NCI-H1436 (cell line): ENCODE measurements around the gene EPS8L3.
"Not testable (repeated sequence)": the region's sequence is repeated elsewhere in the genome, so short reads cannot be mapped to it uniquely, and the experiment has no call there.

ENCODE experiments used
- DNase-seq: peaks from one replicate; lab custom pipeline; 2025; lab: John Stamatoyannopoulos, UW

The EPS8L3 gene

DNA sequence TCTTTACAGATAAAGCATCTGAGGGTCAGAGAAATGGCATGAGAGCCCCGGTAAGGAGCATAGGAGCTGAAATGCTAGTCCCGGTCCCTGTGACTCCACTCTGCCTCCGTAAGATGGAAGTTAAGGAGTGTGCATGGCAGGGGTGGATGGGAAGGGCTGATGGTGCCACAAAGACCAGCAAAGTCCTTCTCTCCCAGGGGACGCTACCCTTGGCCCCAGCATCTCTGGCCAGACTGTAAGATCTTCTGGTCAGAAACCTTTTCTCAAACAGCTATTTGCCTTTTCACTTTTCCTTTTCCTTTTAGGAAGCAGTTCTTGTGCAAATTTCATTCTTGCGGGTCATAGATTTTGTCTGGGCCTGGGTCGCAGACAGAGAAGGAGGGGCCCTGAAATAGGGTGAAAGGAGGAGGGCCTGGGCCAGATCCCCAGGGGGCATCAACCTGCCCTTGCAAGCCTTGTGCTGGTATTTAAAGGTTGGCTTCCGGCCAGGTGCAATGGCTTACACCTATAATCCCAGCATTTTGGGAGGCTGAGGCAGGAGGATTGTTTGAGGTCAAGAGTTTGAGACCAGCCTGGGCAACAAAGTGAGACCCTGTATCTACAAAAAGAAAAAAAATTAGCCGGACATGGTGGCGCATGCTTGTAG, 14.4 kb upstream of the EPS8L3 start:
- no peak for DNase-seq

DNA sequence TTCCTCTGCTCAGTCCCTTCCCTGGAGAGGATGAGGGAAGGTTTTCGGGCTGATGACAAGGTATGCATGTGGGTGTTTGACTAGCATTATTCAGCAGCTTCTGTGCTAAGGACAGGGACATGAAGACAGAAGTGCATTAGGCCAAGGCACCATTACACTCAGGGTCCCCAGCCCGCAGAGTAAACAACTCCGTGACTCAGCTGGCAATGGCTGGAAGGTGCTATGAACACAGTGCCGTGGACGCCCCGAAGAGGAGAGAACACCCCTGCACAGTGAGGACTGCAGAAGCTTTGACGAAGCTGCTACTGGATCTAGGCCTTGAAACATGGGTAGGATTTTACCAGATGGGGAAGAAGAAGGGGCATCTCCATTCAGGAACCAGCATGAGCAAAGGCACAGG, 13.7 kb upstream of the EPS8L3 start:
- no peak for DNase-seq

- DNase-seq: peak; percentile 79
These were observed 13.2 kb upstream of the EPS8L3 start for GRCh38 chr1:109776911-109777310.

DNA sequence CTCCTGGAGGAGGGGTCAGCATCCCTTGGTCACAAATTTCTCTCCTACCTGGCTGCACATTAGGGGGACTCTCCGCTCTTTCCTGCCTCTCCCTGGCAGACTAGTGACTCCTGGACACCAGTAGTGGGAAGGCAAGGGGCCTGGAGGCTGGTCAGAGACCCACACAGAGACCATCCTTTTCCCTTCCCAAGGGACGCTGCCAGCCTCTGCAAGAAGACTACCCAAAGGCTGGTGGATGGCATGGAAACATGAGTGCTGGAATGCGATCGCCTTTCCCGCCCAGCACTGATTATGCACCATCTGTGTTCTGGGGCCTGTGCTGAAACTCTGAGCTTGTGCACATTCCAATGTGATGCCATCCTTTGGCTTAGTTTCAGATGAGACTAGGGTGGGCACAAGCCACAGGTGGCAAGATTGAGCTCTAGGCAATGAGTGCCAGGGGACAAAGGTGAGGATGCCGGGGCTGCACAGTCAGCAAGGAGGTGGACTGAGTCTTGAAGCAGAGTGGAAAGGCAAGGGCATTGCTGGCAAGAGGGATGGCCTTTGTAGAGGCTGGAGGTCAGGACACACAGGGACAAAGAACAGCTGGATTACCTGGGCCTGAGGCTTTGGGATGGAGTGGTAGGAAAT, 12.6 kb upstream of the EPS8L3 start:
- no peak for DNase-seq

GRCh38 chr1:109775398-109775797, 11.7 kb upstream of the EPS8L3 start:
- no peak for DNase-seq

GRCh38 chr1:109773900-109774485, 10.3 kb upstream of the EPS8L3 start:
- DNase-seq: no peak

DNA sequence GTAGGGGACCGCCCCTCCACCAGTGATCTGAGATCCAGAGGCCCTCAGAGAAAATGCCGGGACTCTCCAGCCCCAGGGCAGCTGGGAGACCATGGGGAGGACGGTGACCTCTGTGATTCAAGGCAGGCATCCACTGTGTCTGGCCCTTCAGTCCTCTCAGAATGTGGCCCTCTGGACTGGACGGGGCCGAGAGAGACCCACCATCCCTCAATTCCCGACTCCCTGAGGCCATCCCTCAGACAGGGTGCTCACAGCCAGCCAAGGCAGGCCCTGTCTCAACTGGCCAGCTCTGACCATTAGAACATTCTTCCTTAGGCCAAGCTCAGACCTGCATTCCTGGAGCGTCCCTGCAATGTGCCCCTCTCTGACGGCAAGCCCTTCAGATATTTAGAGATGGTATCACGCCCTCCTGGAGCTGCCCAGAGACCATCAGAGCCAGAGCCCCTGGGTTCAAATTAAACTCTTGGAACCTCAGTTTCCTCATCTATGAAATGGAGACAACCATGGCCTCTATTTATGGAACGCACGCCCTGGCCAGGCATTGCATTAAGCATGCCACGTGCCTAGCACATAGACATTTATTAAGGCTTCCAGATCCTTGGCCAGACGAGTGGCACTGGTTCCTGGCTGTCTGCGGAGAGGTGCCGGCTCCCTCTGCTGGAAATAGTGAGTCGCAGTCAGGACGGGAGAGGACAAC, 9.6 kb upstream of the EPS8L3 start:
- peak; percentile 79 for DNase-seq

- no peak for DNase-seq
These were observed 9.0 kb upstream of the EPS8L3 start for GRCh38 chr1:109772658-109773202.

DNA sequence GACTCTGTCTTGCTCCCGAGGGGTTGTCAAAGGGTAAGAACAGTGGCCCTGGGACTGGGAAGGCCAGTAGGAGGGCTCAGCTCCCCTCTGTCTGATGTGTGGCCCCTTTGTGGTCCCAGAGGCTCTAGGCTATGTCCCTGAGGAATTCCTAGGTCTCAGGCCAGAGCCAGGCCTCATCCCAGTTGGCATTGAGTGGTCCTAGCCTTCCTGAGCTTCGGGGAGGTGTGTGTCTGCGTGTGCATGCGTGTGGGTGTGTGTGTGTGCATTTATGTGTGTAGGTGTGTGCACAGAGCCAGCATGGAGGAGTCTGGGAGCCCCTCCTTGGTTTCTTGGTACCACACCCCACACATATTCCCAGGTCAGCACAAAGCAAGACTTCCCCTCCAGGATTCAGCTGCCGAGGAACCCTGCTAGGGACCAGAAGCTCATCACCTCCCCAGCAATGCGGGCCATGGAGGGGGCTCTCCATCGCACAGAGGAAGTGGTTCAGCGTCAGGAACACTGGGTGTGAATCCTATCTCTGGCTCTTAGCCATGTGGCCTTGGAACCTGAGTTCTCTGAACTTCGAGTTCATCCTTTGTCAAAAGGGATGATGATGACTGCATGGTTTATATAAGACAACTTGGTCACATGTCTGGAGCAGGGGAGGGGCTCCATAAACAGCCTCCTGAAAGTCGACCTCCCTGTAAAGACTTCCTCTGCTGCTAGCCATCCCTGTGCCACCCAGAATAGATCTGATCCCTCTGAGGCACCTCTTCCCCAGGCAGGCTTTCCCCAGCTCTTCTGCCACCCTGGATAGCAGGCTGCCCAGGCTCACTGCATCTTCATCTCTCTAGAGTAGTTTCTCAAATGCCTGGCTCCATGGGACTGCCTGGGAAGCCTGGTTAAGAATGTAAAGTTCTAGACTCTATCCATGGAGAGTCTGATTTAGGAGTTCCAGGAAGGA, 8.3 kb upstream of the EPS8L3 start:
- no peak for DNase-seq

DNA sequence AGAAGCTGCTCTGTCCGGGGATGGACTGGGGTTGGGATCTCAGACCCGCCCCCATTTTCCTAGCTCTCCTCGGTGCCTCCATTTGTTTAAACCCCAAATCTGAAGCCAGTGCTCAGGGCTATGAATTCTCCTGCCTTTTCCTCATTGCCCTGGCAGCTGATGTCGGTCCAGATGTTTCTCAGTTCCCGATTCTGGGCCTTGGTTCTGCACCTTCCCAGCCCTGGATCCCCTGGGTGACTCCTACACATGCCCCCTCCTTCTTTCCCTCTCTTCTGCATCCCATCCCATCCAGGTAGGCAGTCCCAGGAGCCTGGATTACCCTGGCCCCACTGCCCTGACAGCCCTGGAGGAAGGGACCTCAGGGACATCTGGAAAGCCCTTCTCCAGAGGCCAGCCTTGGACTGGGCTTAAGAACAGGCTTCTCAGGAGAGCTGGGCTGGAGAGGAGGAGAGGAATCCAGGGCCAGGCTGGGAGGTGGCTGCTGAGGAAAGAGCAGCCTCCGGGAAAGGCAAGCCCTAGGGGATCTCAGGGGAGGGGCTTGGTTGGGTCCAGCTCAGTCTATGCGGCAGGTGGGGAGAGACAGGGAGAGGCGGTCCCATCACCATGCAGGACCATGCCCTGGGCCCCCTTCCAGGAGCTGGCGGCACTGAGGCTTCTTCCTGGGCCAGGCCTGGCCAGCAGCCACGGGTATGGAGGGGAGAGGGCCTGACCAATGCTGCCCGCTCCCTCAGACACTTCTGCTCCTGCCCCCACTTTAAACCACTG, 6.8 kb upstream of the EPS8L3 start:
- DNase-seq: no peak

DNA sequence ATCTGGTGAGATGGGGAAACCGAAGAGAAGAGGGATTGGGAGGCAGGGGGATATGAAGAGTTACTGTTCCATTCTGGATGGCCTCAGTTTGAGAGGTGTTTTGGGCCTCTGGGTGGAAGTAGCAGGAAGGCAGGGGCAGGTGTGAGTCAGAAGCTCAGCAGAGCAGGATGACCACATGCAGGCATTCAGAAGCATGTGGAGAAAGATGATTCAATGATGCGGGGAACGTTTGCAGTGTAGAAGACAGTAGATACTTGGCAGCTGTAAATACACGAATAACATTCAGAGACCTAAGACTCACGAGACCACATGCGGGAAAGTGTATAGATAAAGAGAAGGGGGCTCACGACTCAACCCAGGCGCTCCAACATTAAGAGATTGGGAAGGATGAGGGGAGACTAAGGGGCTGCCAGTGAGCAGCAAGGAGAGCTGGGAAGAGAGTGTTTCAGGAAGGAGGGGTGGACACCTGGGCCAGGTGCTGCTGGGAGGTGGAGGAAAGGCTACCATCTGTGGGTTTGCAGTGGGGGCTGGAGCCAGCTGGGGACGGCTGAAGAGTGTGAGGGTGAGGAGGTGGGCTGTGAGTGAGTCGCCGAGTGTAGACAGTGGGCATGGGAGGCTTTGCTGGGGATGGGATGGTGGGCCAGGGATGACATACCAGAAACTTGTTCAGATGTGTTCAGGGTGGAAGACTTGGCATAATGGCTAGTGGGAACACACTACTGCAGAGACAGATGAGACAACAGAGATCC, 5.8 kb upstream of the EPS8L3 start:
- DNase-seq: no peak

- no peak for DNase-seq
These were observed 5.1 kb upstream of the EPS8L3 start for GRCh38 chr1:109768820-109769219.

DNA sequence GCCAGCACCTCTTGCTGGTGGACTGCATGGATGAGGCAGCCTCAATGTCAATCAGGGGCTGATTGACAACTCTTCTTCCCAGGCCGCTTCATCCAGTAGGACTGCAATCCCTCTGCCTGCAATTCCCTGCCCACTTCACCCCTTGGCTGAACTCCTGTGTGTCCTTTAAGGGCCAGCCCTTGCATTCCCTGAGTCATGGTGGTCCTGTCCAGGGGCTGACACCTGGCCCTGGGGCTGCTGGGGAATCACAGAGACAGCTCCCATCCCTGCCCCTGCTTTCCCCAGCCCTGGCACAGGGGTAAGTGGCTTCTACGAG, 4.6 kb upstream of the EPS8L3 start:
- DNase-seq: no peak

- no peak for DNase-seq
These were observed 4.1 kb upstream of the EPS8L3 start for GRCh38 chr1:109767637-109768334.

- DNase-seq: not testable (repeated sequence)
These were observed 3.4 kb upstream of the EPS8L3 start for GRCh38 chr1:109766991-109767636.

DNA sequence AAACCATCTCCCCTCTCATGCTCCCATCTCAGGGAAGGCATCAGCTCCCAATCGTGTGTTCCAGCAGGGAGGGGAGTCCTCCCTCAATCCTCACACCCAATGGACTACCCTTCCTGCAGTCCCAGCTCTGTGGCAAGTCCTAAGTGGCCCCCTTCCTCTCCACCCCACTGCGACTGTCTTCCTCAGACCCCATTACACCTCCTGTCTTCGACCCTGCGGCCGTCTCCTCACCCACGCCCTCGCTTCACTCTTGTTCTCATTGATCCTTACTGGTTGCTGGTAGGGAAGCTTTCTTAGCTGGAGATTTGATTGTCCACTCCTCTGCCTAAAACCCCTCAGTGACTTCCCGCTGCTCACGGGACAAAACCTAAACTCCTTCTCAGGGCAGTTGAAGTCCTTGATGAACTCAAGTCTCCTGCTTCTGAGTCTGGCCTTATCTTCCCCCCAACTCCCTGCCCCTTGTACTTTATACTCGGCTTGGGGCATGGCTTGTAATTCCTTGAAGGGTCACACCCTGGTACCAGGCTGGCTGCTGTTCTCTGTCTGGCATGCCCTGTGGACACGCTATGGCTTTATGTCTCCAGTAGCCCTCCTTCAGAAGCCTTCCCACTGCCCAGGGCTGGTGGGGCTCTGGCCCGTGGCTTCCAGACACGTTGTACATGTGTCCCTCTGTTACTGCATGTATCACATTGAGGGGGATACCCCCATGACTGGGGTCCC, 2.3 kb upstream of the EPS8L3 start:
- no peak for DNase-seq

GRCh38 chr1:109765483-109765815, 1.7 kb upstream of the EPS8L3 start:
- DNase-seq: no peak
